ENCODE results near the gene C5orf58.
"Not testable (repeated sequence)": the region's sequence is repeated elsewhere in the genome, so short reads cannot be mapped to it uniquely, and the experiment has no call there.

Gene C5orf58

DNA sequence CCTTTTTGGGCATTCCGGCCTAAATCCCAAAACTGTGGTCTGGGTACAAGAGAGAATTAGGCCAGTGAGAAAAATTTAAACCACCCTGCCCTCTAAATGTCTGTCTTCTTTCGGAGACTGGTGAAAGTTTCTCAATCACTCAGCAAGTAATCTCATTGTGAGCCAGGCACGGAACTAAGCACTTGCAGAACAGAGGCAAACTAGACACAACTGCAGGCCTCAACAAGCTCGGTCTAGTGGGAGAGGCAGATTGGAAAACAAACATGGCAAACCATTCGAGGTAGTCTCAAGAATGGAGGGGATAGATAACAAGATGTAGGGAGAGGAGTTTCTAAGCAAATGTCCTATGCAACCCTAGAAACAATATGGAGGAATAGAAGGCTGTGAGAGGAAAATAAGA is 8.9 kb upstream of the C5orf58 start:
- DNase-seq (ENCODE audit: low read depth): no peak

DNA sequence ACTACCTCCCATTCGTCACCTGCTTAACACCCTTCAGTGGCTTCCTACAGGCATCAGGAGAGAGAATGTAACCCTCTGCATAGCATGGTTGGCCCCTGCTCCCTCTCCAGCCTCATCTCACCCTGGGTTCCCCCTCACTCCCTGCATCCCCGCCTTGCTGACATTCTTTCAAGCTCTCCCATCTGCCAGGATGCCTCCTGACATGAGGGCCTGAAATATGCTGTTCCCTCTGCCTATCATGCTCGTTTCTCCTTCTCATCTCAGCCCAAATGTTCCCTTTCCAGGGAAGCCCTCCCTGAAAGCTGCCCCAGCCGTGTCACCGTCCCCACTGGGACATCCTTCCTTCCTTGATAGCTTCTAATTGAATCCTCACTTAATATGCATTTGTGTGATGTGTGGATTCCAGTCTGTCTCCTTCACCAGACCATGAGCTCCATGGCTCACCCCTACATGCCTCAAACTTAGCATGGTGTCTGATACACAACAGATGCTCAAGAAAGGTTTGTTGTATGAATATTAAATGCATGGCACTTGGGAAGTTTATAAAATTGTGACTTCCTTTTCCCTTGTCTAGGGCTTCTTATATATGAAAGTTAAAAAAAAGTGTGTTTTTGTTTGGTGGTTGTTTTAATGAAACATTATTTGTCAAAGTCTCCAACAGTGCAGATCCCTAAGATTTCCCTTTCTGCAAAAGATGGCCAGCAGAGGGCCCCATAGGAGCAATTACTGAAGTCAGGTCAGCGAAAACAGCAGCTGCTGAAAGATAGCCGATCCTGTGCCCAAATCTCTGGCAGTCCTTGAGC is 7.3 kb upstream of the C5orf58 start:
- DNase-seq (ENCODE audit: low read depth): peak; percentile 56

DNA sequence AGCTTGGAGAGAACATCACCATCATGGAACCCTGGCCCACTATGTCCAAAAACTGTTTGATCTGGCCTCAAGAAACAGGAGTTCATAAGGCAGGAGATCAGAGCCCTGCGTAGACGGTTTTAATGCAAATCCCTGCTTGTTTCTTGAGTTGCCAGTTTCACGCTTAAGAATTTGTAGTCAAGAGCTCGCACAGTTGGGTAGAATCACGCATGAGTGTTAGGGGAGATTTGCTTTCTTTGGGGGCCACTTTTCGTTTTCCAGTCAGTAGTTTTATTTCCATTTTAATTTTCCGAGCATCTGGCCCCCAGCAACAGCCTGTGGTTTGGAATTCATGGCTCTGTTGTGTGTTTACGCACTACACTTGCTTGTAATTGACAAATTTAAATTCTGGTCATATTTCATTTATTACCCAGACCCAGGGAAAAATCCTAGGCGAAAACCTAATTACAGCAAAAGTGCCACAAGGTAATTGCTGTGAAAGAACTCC is 6.6 kb upstream of the C5orf58 start:
- no peak for DNase-seq (ENCODE audit: low read depth)

- DNase-seq (ENCODE audit: low read depth): no peak
Observed at GRCh38 chr5:170226661-170227060, 6.1 kb upstream of the C5orf58 start.

DNA sequence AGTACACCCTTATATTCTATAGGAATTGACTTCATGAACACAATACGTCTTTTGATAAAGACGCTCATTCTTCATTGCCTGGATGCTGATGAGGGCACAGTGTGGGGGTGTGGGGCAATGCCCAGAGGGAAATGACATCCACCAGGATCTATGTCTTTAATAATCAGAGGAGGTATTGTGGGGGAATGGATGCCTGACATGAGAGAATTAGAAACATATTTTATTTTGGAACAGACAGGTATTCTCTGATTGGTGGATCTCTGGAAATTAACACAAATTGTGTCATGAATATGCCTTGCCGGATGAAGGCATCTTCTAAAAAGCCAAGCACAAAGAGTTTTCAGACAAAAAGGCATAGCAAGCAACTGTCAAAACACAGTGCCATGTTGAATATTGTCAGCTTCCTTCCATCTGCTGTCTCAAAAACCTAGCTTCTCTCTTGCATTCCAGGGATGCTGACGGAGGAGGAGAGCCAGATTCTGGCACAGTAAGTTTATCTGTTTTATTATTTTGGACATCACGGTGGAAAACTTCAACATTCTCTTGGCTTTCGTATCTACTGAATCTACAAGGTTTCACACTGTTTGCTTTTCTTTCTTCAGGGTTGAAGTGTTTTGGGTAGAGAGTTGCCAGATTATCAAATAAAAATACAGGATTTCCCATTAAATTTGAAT is 3.9 kb upstream of the C5orf58 start:
- DNase-seq (ENCODE audit: low read depth): no peak

DNA sequence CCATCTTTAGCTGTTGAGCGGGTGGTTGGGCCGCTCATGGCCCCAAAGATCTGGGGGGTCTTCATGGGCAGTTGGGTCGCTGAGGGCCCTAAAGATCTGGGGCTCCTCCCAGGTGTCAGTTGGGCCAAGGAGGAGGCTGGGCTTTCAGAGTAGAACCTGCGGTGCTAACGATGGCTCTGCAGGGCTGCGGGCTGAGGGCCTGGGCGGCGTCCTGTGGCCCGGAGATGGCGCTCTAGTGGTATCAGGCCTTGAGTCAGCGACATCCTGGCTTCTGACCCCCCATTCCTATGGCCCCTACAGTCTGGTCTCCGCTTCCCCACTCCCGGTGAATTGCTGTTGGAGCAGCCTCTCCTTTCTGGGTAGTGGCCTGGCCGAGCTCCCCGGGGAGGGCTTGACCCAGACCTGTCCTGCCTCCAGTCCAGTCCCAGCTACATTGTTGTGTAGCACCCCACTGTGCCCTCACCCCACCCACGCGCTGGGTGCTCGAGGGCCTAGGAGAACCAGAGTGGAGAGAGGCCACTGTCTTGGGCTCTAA is 640 bp downstream of the C5orf58 start:
- DNase-seq (ENCODE audit: low read depth): no peak

DNA sequence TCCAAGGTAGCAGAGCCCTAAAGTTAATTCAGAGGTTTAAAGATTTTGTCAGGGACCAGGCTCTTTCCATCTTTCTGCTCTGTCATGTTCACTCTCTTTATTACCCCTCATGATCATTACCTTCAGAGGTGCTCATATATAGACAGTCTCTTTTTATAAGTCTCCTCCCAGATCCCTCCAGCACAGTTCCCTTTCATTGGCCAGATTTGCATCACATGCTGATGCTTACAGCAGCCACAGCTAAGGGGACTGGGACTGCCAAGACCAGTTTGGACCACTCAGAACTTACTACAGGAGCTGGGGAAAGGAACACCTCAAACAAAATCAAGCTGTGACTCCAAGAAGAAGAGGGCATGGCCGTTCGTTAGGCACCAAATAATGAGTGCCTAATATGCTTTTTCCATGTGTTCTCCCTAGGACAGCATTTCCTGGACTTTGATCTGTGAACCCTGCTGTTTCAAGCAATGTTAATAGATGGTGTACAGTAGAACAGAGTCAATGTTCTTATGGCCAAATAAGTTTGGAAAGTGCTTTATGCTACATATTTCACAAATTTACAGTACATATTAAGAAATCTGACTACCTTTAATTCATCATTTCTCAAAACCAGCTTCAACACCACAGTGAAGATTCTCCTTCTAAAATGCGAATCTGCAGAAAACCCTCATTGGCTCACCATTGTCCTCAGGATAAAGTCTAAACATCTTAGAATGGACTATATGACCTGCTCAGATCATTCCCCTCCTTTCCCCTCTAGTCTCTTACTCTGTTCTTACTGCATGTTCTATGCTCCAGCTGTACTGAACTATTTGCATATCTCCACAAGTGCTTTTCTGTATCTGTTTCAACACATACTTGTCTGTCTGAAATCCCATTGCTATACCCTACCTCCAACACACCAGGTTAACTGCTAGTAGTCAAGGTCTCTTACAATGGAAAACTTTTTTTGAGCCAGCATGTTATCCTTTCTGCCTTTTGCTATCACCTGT is 3.4 kb downstream of the C5orf58 start:
- DNase-seq (ENCODE audit: low read depth): no peak

DNA sequence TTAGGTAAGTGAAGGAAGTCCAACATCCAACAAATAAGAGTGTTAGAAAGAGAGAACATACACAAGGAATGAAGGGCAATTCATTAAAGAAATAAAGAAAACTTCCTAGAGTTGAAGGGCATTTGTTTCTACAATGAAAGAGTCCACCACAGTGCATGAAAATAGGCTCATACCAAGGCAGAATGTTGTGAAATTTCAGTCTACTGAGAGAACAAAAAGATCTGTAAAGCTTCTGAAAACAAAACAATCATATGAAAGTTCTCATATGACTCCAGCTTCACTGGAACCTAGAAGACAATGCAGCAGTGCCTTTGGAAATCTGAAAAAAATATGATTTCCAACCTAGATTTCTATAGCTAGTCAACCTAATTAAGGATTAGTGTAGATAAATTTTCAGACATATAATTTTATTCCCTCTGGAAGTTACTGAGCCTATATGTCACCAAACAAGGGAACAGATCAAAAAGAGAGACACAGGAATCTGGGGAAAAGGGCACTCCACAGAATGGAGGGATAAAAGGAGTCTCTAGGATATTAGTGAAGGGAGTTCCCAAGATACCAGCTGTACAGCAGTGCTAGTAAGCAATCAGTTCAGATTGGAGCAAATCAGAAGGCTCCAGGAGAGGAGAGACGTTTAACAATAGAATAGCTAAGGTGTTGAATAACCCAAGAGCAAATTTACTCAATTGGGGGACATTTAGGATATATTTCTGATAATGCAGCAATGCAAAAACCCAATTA is 5.8 kb downstream of the C5orf58 start:
- no peak for DNase-seq (ENCODE audit: low read depth)

- DNase-seq (ENCODE audit: low read depth): not testable (repeated sequence)
Observed at GRCh38 chr5:170245436-170245835, 12.7 kb downstream of the C5orf58 start.

GRCh38 chr5:170246126-170246870 is 13.5 kb downstream of the C5orf58 start:
- no peak for DNase-seq (ENCODE audit: low read depth)

DNA sequence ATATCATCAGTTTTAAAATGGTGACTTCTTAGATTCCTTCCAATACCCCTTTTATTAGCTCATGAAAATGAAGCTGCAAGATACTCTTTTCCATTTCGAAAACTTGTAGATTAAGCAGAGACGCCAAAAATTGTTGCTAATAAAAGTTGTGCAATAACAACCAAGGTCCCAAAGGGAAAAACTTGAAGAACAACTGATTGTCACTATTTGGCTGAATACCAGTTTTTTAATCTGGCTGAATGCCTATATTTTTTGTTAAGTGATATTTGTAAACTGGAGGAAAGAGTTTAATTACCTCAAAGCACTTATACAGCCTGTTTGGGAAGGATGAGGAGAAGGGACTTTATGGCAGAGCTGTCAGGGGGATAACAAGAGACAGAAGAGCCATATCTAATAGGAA is 14.6 kb downstream of the C5orf58 start:
- no peak for DNase-seq (ENCODE audit: low read depth)

DNA sequence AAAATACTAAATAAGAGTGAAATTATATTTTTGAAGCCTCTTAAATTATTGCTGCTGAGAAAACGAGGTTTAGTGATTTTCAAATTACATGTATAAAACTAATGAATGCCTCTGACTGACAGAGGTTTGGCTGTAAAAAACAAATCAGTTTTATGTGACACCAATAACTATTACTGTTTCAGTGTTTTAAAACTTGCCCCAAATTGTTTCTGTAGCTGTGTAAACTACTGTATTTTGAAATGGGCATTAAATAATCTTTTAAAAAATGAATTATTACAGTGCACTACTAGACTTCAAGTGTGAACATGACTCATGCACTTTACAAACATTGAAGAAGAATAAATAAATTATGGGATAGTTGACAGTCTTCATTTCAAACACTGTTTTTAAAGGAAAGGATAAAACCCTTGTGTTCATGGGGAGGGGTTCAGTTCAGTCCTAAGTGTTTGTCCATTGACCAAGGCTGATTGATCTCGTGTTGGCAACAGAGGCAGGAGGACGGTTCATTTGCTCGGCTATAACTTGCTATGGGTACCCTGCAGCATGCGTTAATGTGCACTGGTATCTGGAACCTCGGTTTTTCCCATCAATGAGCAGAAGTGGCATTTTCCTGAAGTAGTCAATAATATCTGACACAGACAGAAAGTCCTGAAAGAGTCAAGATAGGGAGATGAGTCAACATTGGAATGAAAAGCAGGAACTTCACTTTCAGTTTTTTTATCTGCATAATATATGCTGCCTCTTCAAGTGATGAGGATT is 15.6 kb downstream of the C5orf58 start:
- DNase-seq (ENCODE audit: low read depth): no peak

- DNase-seq (ENCODE audit: low read depth): not testable (repeated sequence)
Observed at GRCh38 chr5:170248931-170249227, 16.1 kb downstream of the C5orf58 start.

- no peak for DNase-seq (ENCODE audit: low read depth)
Observed at GRCh38 chr5:170249355-170249754, 16.6 kb downstream of the C5orf58 start.

GRCh38 chr5:170250810-170251317 is 18.1 kb downstream of the C5orf58 start:
- DNase-seq (ENCODE audit: low read depth): no peak

GRCh38 chr5:170251462-170251861 is 18.7 kb downstream of the C5orf58 start:
- DNase-seq (ENCODE audit: low read depth): no peak

DNA sequence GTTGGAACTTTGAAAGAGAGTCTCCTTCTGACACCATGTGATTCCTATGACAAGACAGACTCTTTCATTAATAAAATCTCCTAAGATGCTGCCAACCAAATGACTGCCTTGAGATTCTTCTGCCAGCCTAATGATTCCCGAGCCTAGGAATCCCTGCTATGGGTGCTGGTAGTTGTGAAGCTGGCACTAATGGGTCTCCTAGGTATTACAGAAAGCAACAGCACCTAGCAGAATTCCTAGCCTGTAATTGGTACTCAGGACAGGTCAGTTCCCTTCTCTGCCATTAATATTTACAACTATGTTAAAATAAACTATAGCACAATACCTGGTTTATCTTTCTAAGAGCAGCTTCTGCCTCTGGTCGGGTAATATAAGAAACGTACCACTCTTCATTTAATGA is 19.3 kb downstream of the C5orf58 start:
- no peak for DNase-seq (ENCODE audit: low read depth)

GRCh38 chr5:170252720-170253350 is 20.1 kb downstream of the C5orf58 start:
- DNase-seq (ENCODE audit: low read depth): no peak

GRCh38 chr5:170254056-170254455 is 21.3 kb downstream of the C5orf58 start:
- DNase-seq (ENCODE audit: low read depth): no peak

All from activated T-cell treated with anti-CD3 and anti-CD28 coated beads for 48 hours (primary cell).